ENCODE data around the gene TACC2. TPM values are rescaled to one million over a fixed set of nuclear protein-coding genes. Genes with fewer than 3 reads are reported as not detected.

Gene TACC2
- total and polyA plus RNA-seq, 9 of the 15 experiments (the other 6 are each of a cell fraction or from before 2014, with no cell fraction given): under 0.01 to 0.35 (median 0.03) TPM; not detected in 6

DNA sequence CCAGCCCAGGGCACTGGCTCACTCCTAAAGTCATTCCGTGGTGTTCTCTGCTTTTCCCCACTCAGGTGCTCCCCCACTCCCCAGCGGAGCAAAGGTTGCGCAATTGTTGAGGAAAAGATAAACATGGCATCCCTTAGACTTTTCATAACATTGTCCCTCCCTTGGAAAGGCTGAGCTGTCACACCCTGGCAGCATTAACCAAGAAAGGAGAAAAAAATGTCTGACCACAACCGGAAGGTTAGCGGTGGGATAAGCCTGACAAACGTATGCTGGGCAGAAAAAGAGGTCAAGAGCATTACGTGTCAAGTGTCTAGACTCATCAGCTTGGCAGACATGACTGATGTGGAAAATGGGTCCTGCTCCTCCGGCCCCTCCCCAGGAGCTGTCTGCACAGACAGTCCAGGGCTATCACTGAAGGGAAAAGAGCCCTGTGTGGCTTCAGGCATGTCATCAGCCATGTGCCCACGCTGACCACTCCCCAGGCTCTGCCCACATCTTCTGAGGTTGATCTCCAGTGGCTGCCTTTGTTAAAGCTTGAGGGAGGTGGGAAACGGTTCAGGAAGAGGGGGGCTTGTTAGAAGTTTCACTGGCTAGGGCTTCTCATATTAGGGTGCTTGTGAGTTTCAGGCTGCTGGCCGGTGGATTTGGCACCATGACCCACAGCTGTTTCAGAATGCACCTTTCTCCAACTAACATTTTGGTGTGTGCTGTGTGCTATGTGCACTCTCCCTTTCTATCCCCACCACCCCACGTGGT, 312.3 kb downstream of the TACC2 start (continued):
- TF ChIP-seq, protein P1, sequence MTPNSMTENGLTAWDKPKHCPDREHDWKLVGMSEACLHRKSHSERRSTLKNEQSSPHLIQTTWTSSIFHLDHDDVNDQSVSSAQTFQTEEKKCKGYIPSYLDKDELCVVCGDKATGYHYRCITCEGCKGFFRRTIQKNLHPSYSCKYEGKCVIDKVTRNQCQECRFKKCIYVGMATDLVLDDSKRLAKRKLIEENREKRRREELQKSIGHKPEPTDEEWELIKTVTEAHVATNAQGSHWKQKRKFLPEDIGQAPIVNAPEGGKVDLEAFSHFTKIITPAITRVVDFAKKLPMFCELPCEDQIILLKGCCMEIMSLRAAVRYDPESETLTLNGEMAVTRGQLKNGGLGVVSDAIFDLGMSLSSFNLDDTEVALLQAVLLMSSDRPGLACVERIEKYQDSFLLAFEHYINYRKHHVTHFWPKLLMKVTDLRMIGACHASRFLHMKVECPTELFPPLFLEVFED (CRISPR knock-in tag; conservative IDR thresholded peaks at IDR 0.05): no peak
- TF ChIP-seq ADNP (tag; IDR thresholded peaks at IDR 0.05): no peak
- TF ChIP-seq CREM (IDR thresholded peaks at IDR 0.05; ENCODE audit: low read depth): no peak

DNA sequence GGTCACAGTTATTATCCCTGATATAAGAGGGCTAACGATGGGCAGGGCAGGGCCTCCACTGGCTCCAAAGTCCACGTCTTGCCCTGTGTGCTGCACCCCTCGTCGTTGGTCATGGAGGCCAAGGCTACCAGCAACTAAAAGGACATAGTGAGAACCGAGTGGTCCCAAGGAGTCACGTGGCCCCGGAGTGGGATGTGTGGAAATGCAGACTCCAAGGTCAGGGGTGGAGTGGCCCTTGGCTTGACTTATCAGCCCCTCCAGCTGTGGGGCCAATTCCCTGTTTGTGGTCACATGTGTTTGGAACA, 312.8 kb downstream of the TACC2 start:
- no peak for FAIRE-seq
- POLR2A ChIA-PET: no interaction called here

More for the DNA sequence above, 312.8 kb downstream of the TACC2 start:
- TF ChIP-seq SMAD2 (IDR thresholded peaks at IDR 0.05; ENCODE audit: low read depth, low read length): no peak
- TF ChIP-seq TCF3 (CRISPR knock-in tag; IDR thresholded peaks at IDR 0.05): peak; percentile 38; the same call in 1 of the 2 replicates
- Histone ChIP-seq H3K9ac (ENCODE audit: insufficient read depth in 1 of 2, low read depth in 2 of 2, low read length in 2 of 2) (no peak overlapping the region), H3K9me1 (ENCODE audit: control insufficient read depth, insufficient read depth, low read length) (no peaks in the 10 kb centered on the region), H3K79me2 (ENCODE audit: control insufficient read depth, insufficient read depth, low read length) (no peaks in the 10 kb centered on the region), H3K9me3 (replicated peaks; ENCODE audit: control insufficient read depth, insufficient read depth, low read depth, low read length) (no peaks in the 10 kb centered on the region), H4K20me1 (replicated peaks; ENCODE audit: control insufficient read depth, insufficient read depth, low read length) (no peaks in the 10 kb centered on the region), H3K27me3 (ENCODE audit: control insufficient read depth in 2 of 2, insufficient read depth in 2 of 2, low read length in 2 of 2) (no peaks in the 10 kb centered on the region), H3K4me3 (no peak overlapping the region), H3K27ac (ENCODE audit: extremely low read depth, low read depth, low read length) (no peak overlapping the region), H2AFZ (ENCODE audit: low read depth, low read length) (no peak overlapping the region), H3K4me1 (replicated peaks in 1 of 2; ENCODE audit: control insufficient read depth in 2 of 2, insufficient read depth in 2 of 2, low read length in 2 of 2) (no peaks in the 10 kb centered on the region), H3K4me2 (ENCODE audit: insufficient read depth, low read length) (no peak overlapping the region), H3K36me3 (ENCODE audit: control insufficient read depth, insufficient read depth, low read length) (no peaks in the 10 kb centered on the region)
- in situ Hi-C loops (cut with MboI) (no loop called here), intact Hi-C loops (cut with micrococcal nuclease) (no loop called here)
- ATAC-seq: no peak
- WGBS (ENCODE audit: insufficient coverage, low coverage, missing lambda C conversion rate): 9% methylated on average over 4 of the region's 7 CpGs
- BruUV-seq (replicated peaks): no TSS peak
- DNase-seq (ENCODE audit: extremely low read depth in 1 of 4, low spot score in 3 of 4): no peak
- CTCF ChIA-PET (ENCODE audit: low intra/inter-chr PET ratio): no interaction called here
